ENCODE data around the gene DNAI2. TPM values are rescaled to one million over a fixed set of nuclear protein-coding genes. Genes with fewer than 3 reads are reported as not detected.

The DNAI2 gene
- total and polyA plus RNA-seq, 3 donors from 2014 or later, result 19.6 to 80.5 (median 26.9) TPM

- WGBS, 2 donors, result 66 to 72% methylated on average over 8 to 13 of the region's 14 CpGs
- TF ChIP-seq CTCF (IDR thresholded peaks at IDR 0.05), result no peak
- TF ChIP-seq POLR2A (IDR thresholded peaks at IDR 0.05), result no peak
- H3K27me3 ChIP-seq, result no peaks in the 10 kb centered on the region
- no peaks in the 10 kb centered on the region for H3K36me3 ChIP-seq (ENCODE audit: low read depth, missing control alignments)
- H3K4me3 ChIP-seq, result no peak overlapping the region
- DNase-seq, result no peak
- H3K4me1 ChIP-seq, result no peaks in the 10 kb centered on the region
- intact Hi-C loops (cut with DNase I; ENCODE audit: low total_unique reads), result loop anchor here (10.0 kb wide), 1 partner anchor 158 kb away; the partner anchor contains the start of gene RPL38
- no peak overlapping the region for H3K27ac ChIP-seq
- H3K9me3 ChIP-seq, result no peaks in the 10 kb centered on the region
Observed at GRCh38 chr17:74362810-74363498, 88.9 kb downstream of the DNAI2 start.

Other genes starting within 250 kb of the DNAI2 start
- 100 to 1,000 TPM; 345 to 563 TPM for gene RPL38, start 70.6 kb upstream of the DNAI2 start, total RNA-seq
- gene RPL38, start 70.6 kb upstream of the DNAI2 start, polyA plus RNA-seq (ENCODE audit: insufficient read depth, low read depth, low replicate concordance), result 1,788 TPM
- 10 to 100 TPM; 69.7 to 73.5 TPM for gene TTYH2, start 60.7 kb upstream of the DNAI2 start, total RNA-seq
- 52.7 TPM for gene TTYH2, start 60.7 kb upstream of the DNAI2 start, polyA plus RNA-seq (ENCODE audit: insufficient read depth, low read depth, low replicate concordance)
- 1 to 10 TPM; 3.0 to 3.3 TPM for gene KIF19, start 52.0 kb downstream of the DNAI2 start, total RNA-seq
- 2.0 TPM for gene KIF19, start 52.0 kb downstream of the DNAI2 start, polyA plus RNA-seq (ENCODE audit: insufficient read depth, low read depth, low replicate concordance)
- 1 to 10 TPM in 1 of 2 donors, under 1 TPM in 1; 0.79 to 1.2 TPM for gene BTBD17, start 87.6 kb downstream of the DNAI2 start, total RNA-seq
- not detected for gene BTBD17, start 87.6 kb downstream of the DNAI2 start, polyA plus RNA-seq (ENCODE audit: insufficient read depth, low read depth, low replicate concordance)
- gene GPR142, start 93.3 kb downstream of the DNAI2 start, total RNA-seq, result under 1 TPM; 0.55 to 0.87 TPM
- gene GPR142, start 93.3 kb downstream of the DNAI2 start, polyA plus RNA-seq (ENCODE audit: insufficient read depth, low read depth, low replicate concordance), result 0.51 TPM
- 10 to 100 TPM in 1 of 2 donors, 1 to 10 TPM in 1; 6.8 to 19.0 TPM for gene GPRC5C, start 157.9 kb downstream of the DNAI2 start, total RNA-seq
- gene GPRC5C, start 157.9 kb downstream of the DNAI2 start, polyA plus RNA-seq (ENCODE audit: insufficient read depth, low read depth, low replicate concordance), result 14.1 TPM
- 1 to 10 TPM; 2.0 to 2.4 TPM for gene CD300A, start 192.4 kb downstream of the DNAI2 start, total RNA-seq
- 3.7 TPM for gene CD300A, start 192.4 kb downstream of the DNAI2 start, polyA plus RNA-seq (ENCODE audit: insufficient read depth, low read depth, low replicate concordance)

All from testis (tissue), 3 donors.